Spleen (tissue), 11 donors: ENCODE results near the gene MBNL2. TPM values are rescaled to one million over a fixed set of nuclear protein-coding genes. Genes with fewer than 3 reads are reported as not detected.
A peak's percentile ranks its signal among the peaks of the same experiment; 100 is the strongest.

Experiments
- DNase-seq: peaks from one replicate; pipeline ENCODE4 v3.0.0-alpha.2; 2020
- H3K27ac ChIP-seq, 8 donors: fragments of 200-600 bp; sonication (generic) in 7 of 8; 1 replicate in 4 of 8; 2 replicates in 4 of 8; pipeline versions ENCODE4 v1.5.0 to v1.8.0; 2016 to 2021; ENCODE audit warnings: inconsistent platforms in 4 of 8, mild to moderate bottlenecking in 4 of 8, moderate library complexity in 1 of 8
- H3K27me3 ChIP-seq, 7 donors: fragments of 200-600 bp; sonication (generic) in 6 of 7; replicated peaks in 1 of 7; 1 replicate in 4 of 7; 2 replicates in 3 of 7; pipeline versions ENCODE4 v1.5.0 to v1.8.0; 2016 to 2021; ENCODE audit warnings: inconsistent platforms in 3 of 7, mild to moderate bottlenecking in 1 of 7
- H3K36me3 ChIP-seq, 6 donors: fragments of 200-600 bp; sonication (generic) in 5 of 6; 1 replicate in 4 of 6; 2 replicates in 2 of 6; pipeline versions ENCODE4 v1.5.0 to v1.8.0; 2016 to 2021; ENCODE audit warnings: inconsistent platforms in 2 of 6
- H3K4me1 ChIP-seq, 6 donors: fragments of 200-600 bp; sonication (generic) in 5 of 6; 1 replicate in 3 of 6; 2 replicates in 3 of 6; pipeline versions ENCODE4 v1.5.0 to v1.8.0; 2016 to 2021; ENCODE audit warnings: inconsistent platforms in 3 of 6
- H3K4me3 ChIP-seq, 8 donors: fragments of 200-600 bp; sonication (generic) in 7 of 8; 1 replicate in 4 of 8; 2 replicates in 4 of 8; pipeline versions ENCODE4 v1.5.0 to v1.8.0; 2016 to 2021; ENCODE audit warnings: inconsistent platforms in 4 of 8, mild to moderate bottlenecking in 4 of 8, moderate library complexity in 2 of 8
- H3K9me3 ChIP-seq, 8 donors: fragments of 200-600 bp; sonication (generic) in 7 of 8; 1 replicate in 4 of 8; 2 replicates in 4 of 8; pipeline versions ENCODE4 v1.5.0 to v1.8.0; 2016 to 2021; ENCODE audit warnings: inconsistent platforms in 4 of 8
- POLR2A ChIP-seq, 3 donors: fragments of 450-650 bp; IDR thresholded peaks; one replicate each; pipeline ENCODE4 v1.5.1; 2017; ENCODE audit warnings: antibody characterized with exemption in 3 of 3, mild to moderate bottlenecking in 1 of 3
- POLR2AphosphoS5 ChIP-seq, 3 donors: sonication (generic); formaldehyde crosslinking; IDR thresholded peaks; one replicate each; pipeline ENCODE4 v1.5.1; 2017; ENCODE audit warnings: antibody characterized with exemption in 3 of 3
- WGBS, 5 donors: extraction: QIAGEN DNeasy Blood & Tissue Kit in 3 of 5; methylation state at CpG; one replicate each; pipeline versions ENCODE4 v1.1.5 to v1.1.7; 2013 to 2018; 5-methylcytosine and 5-hydroxymethylcytosine counted together
- intact Hi-C: fragments of 100-400 bp; cut with DNase I; formaldehyde crosslinking; loops from one replicate; pipeline ENCODE4 v1.15.0; 2023; ENCODE audit warnings: low total_unique reads
- polyA plus RNA-seq, 3 donors: library from polyadenylated mRNA; stranded (reverse); fragments of 200-250 nt; gene quantifications; one replicate each; pipeline ENCODE4 v1.2.1, GENCODE V29; 2013
- total RNA-seq, 7 donors: library from RNA; depleted of rRNA in 3 of 7; stranded (reverse); fragments of >200 nt in 3 of 7; fragmentation: NEBNext Ultra II Directional in 4 of 7; extraction: Animal tissue kit (Norgen Biotek cat#: 25700) in 4 of 7; gene quantifications; one replicate each; pipeline versions ENCODE4 v1.1.0 to v1.2.1, GENCODE V29; 2016 to 2021
- TF ChIP-seq, protein P1 (sequence below), 11 experiments: fragments of 200-600 bp in 7 of 11; fragments of 450-650 bp in 4 of 11; sonication (generic) in 4 of 11; IDR thresholded peaks in 8 of 11; conservative IDR thresholded peaks in 3 of 11; 1 replicate in 7 of 11; 2 replicates in 4 of 11; pipeline versions ENCODE4 v1.4.0 to v1.8.0; 2016 to 2021; ENCODE audit warnings: antibody characterized with exemption in 11 of 11, inconsistent platforms in 4 of 11, mild to moderate bottlenecking in 1 of 11
- donor health status: healthy with polysubstance abuse.
- donor health status: DM: no; HTN: no; CAD: no; lungs with moderate emphysema.
- donor health status: DM: no; HTN: no; CAD: no.
- donor health status: Bipolar disorder and iron deficiency.
- donor health status: healthy.
- donor health status: DM: no; HTN: no; CAD: no.
- donor health status: DM: yes; HTN: yes; CAD: no.

Gene MBNL2
- total and polyA plus RNA-seq, 10 donors: 7.0 to 56.3 (median 31.1) TPM

DNA sequence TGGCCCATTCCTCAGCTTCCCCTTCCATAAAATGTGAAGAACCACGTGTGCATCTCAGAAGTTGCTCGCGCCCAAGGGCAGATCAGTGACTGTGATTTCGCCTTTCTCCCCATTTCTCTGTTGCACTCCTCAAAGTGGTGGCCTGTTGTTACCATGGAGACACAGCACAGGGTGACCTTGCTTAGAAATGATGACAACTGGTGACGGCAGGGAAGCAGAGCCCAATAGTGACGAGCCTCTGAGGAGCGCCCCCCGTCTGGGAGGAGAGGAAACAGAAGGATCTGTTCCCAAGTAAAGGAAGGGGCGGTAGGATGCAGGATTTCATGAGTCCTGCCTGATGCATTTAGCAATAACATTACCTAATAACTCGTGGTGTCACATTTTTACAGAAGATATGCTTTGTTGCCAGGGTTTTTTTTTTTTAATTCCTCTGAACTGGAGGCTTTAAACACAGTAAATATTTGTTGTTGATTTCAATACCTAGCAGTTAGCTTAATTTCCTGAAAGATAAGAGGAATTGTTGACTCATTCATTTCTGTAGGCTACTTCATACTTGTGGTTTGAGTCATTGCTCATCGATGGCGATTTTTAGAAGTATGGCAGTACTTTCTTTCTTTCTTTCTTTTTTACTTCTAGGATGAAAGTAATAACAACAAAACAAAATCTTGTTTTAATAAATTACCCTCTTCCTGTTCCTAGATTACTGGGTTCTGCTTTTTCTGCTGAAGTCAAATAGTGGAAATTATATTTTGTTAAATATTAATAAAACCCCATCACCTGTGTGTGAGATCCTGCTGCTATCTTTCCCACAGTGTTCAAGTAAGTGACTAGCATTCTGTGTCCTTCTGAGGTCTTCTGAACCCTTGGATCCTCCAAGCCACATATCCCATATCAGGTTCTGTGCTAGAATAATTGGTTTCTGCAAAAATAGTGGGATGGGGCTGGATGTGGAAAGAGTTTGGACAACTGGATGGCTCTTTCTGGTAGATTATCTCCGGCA lies 36.0 kb downstream of the MBNL2 start:
- Histone ChIP-seq H3K27me3 (no peaks in the 10 kb centered on the region), H3K27ac (peak overlapping the region in 2 of 8 donors; percentile 12 to 23), H3K9me3 (no peaks in the 10 kb centered on the region), H3K4me1 (peaks cover 5 to 75% (median 45%) of the 10 kb centered on the region in 6 donors), H3K4me3 (no peak overlapping the region), H3K36me3 (peaks cover 0 to 9% (median 0%) of the 10 kb centered on the region in 6 donors)
- no peak for DNase-seq
- 47 to 72% (median 55%) methylated on average over 13 of the region's 13 CpGs for WGBS, 5 donors
- intact Hi-C loops: no loop called here
- no peak for TF ChIP-seq POLR2AphosphoS5 (IDR thresholded peaks at IDR 0.05)
- TF ChIP-seq, protein P1, sequence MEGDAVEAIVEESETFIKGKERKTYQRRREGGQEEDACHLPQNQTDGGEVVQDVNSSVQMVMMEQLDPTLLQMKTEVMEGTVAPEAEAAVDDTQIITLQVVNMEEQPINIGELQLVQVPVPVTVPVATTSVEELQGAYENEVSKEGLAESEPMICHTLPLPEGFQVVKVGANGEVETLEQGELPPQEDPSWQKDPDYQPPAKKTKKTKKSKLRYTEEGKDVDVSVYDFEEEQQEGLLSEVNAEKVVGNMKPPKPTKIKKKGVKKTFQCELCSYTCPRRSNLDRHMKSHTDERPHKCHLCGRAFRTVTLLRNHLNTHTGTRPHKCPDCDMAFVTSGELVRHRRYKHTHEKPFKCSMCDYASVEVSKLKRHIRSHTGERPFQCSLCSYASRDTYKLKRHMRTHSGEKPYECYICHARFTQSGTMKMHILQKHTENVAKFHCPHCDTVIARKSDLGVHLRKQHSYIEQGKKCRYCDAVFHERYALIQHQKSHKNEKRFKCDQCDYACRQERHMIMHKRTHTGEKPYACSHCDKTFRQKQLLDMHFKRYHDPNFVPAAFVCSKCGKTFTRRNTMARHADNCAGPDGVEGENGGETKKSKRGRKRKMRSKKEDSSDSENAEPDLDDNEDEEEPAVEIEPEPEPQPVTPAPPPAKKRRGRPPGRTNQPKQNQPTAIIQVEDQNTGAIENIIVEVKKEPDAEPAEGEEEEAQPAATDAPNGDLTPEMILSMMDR (IDR thresholded peaks at IDR 0.05 in 8 of 11, conservative IDR thresholded peaks at IDR 0.05 in 3 of 11): no peak
- TF ChIP-seq POLR2A (IDR thresholded peaks at IDR 0.05): no peak

DNA sequence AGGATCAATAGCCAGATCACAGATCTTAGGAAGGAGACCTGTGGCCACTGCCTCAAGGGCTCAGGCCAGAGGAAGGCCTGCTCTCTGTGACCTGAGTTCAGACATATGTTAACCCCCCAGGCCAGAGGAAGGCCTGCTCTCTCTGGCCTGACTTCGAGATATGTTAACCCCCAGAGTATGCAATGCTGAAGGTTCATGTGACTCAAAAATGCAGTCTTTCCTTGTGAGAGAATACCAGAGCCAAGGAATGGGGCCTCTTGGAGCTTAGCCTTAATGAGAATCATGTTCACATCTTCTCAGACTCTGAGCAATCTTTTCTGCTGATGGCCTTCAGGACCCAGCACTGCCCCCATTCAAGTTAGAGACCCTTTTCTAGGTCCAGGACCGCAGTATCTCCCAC lies 36.7 kb downstream of the MBNL2 start:
- peaks cover 5 to 75% (median 45%) of the 10 kb centered on the region in 6 donors for H3K4me1 ChIP-seq
- no peaks in the 10 kb centered on the region for H3K9me3 ChIP-seq
- no peak for TF ChIP-seq POLR2AphosphoS5 (IDR thresholded peaks at IDR 0.05)
- TF ChIP-seq POLR2A (IDR thresholded peaks at IDR 0.05): no peak
- TF ChIP-seq, protein P1 (IDR thresholded peaks at IDR 0.05 in 8 of 11, conservative IDR thresholded peaks at IDR 0.05 in 3 of 11): no peak
- intact Hi-C loops: no loop called here
- H3K27me3 ChIP-seq: no peaks in the 10 kb centered on the region
- DNase-seq: no peak
- H3K4me3 ChIP-seq: no peak overlapping the region
- H3K27ac ChIP-seq: peak overlapping the region in 2 of 8 donors; percentile 12 to 23
- peaks cover 0 to 12% (median 0%) of the 10 kb centered on the region in 6 donors for H3K36me3 ChIP-seq
- WGBS, 5 donors: 90 to 96% (median 95%) methylated on average over 2 of the region's 2 CpGs

DNA sequence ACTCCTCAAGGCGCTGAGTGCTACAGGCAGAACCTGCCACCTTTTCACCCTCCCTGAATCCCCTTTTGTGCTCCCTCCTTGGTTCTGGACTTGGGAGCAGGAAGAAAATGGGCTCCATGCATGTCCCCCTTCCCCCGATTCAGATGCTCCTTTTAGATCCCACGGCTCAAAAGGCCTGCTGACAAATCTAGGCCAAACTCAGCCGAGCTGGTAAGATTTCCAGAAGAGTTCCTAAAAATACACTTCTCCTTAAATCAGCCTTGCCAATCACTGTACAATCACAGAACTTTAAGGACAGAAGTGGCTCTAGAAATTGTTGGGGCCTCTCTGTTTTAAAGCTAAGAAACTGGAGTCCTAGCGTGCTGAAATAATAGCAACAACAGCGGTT lies 37.3 kb downstream of the MBNL2 start:
- no peak for DNase-seq
- H3K4me1 ChIP-seq: peaks cover 5 to 75% (median 45%) of the 10 kb centered on the region in 6 donors
- TF ChIP-seq POLR2A (IDR thresholded peaks at IDR 0.05): no peak
- no peak for TF ChIP-seq POLR2AphosphoS5 (IDR thresholded peaks at IDR 0.05)
- TF ChIP-seq, protein P1 (IDR thresholded peaks at IDR 0.05 in 8 of 11, conservative IDR thresholded peaks at IDR 0.05 in 3 of 11): no peak
- WGBS, 5 donors: 89 to 93% (median 93%) methylated on average over 6 of the region's 6 CpGs
- H3K36me3 ChIP-seq: peaks cover 0 to 12% (median 0%) of the 10 kb centered on the region in 6 donors
- no peaks in the 10 kb centered on the region for H3K27me3 ChIP-seq
- intact Hi-C loops: no loop called here
- H3K4me3 ChIP-seq: no peak overlapping the region
- H3K9me3 ChIP-seq: no peaks in the 10 kb centered on the region
- H3K27ac ChIP-seq: peak overlapping the region in 1 of 8 donors; percentile 23
